Measurements from ENCODE around the gene MGP.

DNA sequence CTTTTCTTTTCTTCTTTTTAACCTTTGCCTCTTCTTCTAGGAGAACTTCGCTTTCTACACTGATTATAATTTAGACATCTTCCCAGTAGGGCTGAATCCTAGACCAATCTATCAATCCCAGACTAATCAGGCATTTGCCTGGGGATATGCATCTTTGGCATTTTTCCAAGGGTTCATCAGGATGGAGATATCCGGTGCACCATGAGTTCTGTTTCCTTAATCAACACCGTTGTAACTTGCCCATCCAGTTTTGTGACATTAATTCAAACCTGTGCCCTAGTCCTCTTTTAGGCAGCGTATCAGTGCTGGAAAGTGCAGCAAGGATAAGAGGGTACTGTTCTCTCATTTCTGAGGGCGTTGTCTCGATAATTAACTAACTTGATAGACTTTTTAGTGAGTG, 617 bp upstream of the MGP start:
- TF ChIP-seq POLR2AphosphoS5 (IDR thresholded peaks at IDR 0.05; ENCODE audit: low read depth) (no peak), JUNB (IDR thresholded peaks at IDR 0.05; ENCODE audit: unreplicated experiment) (no peak), ZNF114 (CRISPR knock-in tag; IDR thresholded peaks at IDR 0.05) (no peak), EZH2 (IDR thresholded peaks at IDR 0.05; ENCODE audit: low read depth, unreplicated experiment) (no peak)
- TF ChIP-seq, protein P1, sequence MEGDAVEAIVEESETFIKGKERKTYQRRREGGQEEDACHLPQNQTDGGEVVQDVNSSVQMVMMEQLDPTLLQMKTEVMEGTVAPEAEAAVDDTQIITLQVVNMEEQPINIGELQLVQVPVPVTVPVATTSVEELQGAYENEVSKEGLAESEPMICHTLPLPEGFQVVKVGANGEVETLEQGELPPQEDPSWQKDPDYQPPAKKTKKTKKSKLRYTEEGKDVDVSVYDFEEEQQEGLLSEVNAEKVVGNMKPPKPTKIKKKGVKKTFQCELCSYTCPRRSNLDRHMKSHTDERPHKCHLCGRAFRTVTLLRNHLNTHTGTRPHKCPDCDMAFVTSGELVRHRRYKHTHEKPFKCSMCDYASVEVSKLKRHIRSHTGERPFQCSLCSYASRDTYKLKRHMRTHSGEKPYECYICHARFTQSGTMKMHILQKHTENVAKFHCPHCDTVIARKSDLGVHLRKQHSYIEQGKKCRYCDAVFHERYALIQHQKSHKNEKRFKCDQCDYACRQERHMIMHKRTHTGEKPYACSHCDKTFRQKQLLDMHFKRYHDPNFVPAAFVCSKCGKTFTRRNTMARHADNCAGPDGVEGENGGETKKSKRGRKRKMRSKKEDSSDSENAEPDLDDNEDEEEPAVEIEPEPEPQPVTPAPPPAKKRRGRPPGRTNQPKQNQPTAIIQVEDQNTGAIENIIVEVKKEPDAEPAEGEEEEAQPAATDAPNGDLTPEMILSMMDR (conservative IDR thresholded peaks at IDR 0.05; ENCODE audit: low read depth in 2 of 2) = no peak

Data from GM23338 (cell line).